SK-N-SH treated with all-trans-retinoic acid at 6 μM for 48 hours (cell line): ENCODE measurements around the gene KAT6B.

Source experiments
- GLIS3 ChIP-seq: fragments of 250-450 bp; sonication (Bioruptor Pico); IDR thresholded peaks from 2 replicates; pipeline ENCODE4 v1.5.0; 2020; ENCODE audit warnings: mild to moderate bottlenecking, moderate library complexity
- PATZ1 ChIP-seq: fragments of 250-450 bp; sonication (Bioruptor Pico); IDR thresholded peaks from 2 replicates; pipeline ENCODE4 v1.8.0; 2020; ENCODE audit warnings: mild to moderate bottlenecking, moderate library complexity, borderline replicate concordance
- PPARA ChIP-seq: fragments of 250-450 bp; sonication (Bioruptor Pico); IDR thresholded peaks from 2 replicates; pipeline ENCODE4 v1.5.0; 2020; ENCODE audit warnings: mild to moderate bottlenecking, borderline replicate concordance
- RARB ChIP-seq: fragments of 250-450 bp; sonication (Bioruptor Pico); IDR thresholded peaks from 2 replicates; pipeline ENCODE4 v1.8.0; 2021; ENCODE audit warnings: mild to moderate bottlenecking, moderate library complexity
- ZNF70 ChIP-seq: fragments of 450-650 bp; formaldehyde crosslinking; IDR thresholded peaks from 2 replicates; pipeline ENCODE4 v1.5.0; 2020; ENCODE audit warnings: mild to moderate bottlenecking, moderate library complexity
- ZNF8 ChIP-seq: fragments of 450-650 bp; formaldehyde crosslinking; IDR thresholded peaks from 2 replicates; pipeline ENCODE4 v1.5.0; 2020; ENCODE audit warnings: mild to moderate bottlenecking, moderate library complexity

- TF ChIP-seq PATZ1 (no peak), GLIS3 (no peak), RARB (CRISPR knock-in tag) (no peak), PPARA (no peak), ZNF70 (CRISPR knock-in tag) (no peak), ZNF8 (CRISPR knock-in tag) (no peak)
These were observed 49.6 kb downstream of the KAT6B start for GRCh38 chr10:74875966-74876365.
